Liver (tissue), 9 donors: ENCODE results near the gene MAPT. TPM values are rescaled to one million over a fixed set of nuclear protein-coding genes. Genes with fewer than 3 reads are reported as not detected.

Experiments
- DNase-seq: peaks from one replicate; pipeline ENCODE4 v3.0.0-alpha.2; 2017; ENCODE audit warnings: low spot score
- H3K27ac ChIP-seq, 2 donors: one replicate each; pipeline ENCODE4 v1.7.0; 2013; ENCODE audit warnings: inconsistent platforms in 2 of 2, low read length in 2 of 2, control low read depth in 1 of 2, low read depth in 1 of 2, mild to moderate bottlenecking in 1 of 2
- H3K27me3 ChIP-seq, 4 donors: one replicate each; pipeline versions ENCODE4 v1.6.1 to v1.7.0; 2013; ENCODE audit warnings: low read length in 3 of 4, inconsistent platforms in 1 of 4, mild to moderate bottlenecking in 1 of 4, moderate library complexity in 1 of 4; ENCODE audit not compliant: control insufficient read depth in 4 of 4, insufficient read depth in 4 of 4
- H3K36me3 ChIP-seq, 4 donors: one replicate each; pipeline versions ENCODE4 v1.6.1 to v1.7.0; 2013; ENCODE audit warnings: low read length in 3 of 4, mild to moderate bottlenecking in 3 of 4, low read depth in 1 of 4, moderate library complexity in 1 of 4; ENCODE audit not compliant: control insufficient read depth in 4 of 4, insufficient read depth in 3 of 4
- H3K4me1 ChIP-seq, 4 donors: one replicate each; pipeline versions ENCODE4 v1.6.1 to v1.7.0; 2013; ENCODE audit warnings: low read length in 3 of 4, mild to moderate bottlenecking in 3 of 4, moderate library complexity in 1 of 4; ENCODE audit not compliant: control insufficient read depth in 4 of 4, insufficient read depth in 4 of 4
- H3K4me3 ChIP-seq, 3 donors: one replicate each; pipeline versions ENCODE4 v1.6.1 to v1.7.0; 2013; ENCODE audit warnings: low read length in 3 of 3, control low read depth in 1 of 3, low read depth in 1 of 3, mild to moderate bottlenecking in 1 of 3
- H3K9ac ChIP-seq, 2 donors: one replicate each; pipeline ENCODE4 v1.7.0; 2013; ENCODE audit warnings: low read length in 2 of 2, mild to moderate bottlenecking in 2 of 2, moderate library complexity in 2 of 2, control low read depth in 1 of 2, low read depth in 1 of 2
- H3K9me3 ChIP-seq, 4 donors: one replicate each; pipeline versions ENCODE4 v1.6.1 to v1.7.0; 2013; ENCODE audit warnings: low read length in 3 of 4; ENCODE audit not compliant: control insufficient read depth in 4 of 4
- ATF3 ChIP-seq: IDR thresholded peaks from 2 replicates; pipeline ENCODE4 v1.6.1; 2016; ENCODE audit warnings: antibody characterized with exemption
- CTCF ChIP-seq: fragments of 150-350 bp; IDR thresholded peaks from 2 replicates; pipeline ENCODE4 v1.5.1; 2017; ENCODE audit warnings: improper control_type of control experiment, low read depth, low read length; ENCODE audit not compliant: missing input control
- EGR1 ChIP-seq, 2 donors: IDR thresholded peaks; 2 replicates each; pipeline ENCODE4 v1.6.1; 2016 to 2018; ENCODE audit warnings: antibody characterized with exemption in 2 of 2, low read depth in 2 of 2
- FOXA1 ChIP-seq: IDR thresholded peaks from 2 replicates; pipeline ENCODE4 v1.6.1; 2016; ENCODE audit warnings: antibody characterized with exemption
- FOXA2 ChIP-seq: IDR thresholded peaks from 2 replicates; pipeline ENCODE4 v1.6.1; 2016; ENCODE audit warnings: antibody characterized with exemption
- GABPA ChIP-seq, 2 donors: IDR thresholded peaks in 1 of 2; conservative IDR thresholded peaks in 1 of 2; 2 replicates each; pipeline ENCODE4 v1.6.1; 2016; ENCODE audit warnings: antibody characterized with exemption in 2 of 2, mild to moderate bottlenecking in 1 of 2, moderate library complexity in 1 of 2
- HNF4A ChIP-seq, 2 donors: conservative IDR thresholded peaks; 2 replicates each; pipeline ENCODE4 v1.6.1; 2016; ENCODE audit warnings: antibody characterized with exemption in 2 of 2, mild to moderate bottlenecking in 2 of 2
- HNF4G ChIP-seq: IDR thresholded peaks from 2 replicates; pipeline ENCODE4 v1.6.1; 2016; ENCODE audit warnings: antibody characterized with exemption
- JUND ChIP-seq, 2 donors: IDR thresholded peaks; 2 replicates each; pipeline ENCODE4 v1.6.1; 2016; ENCODE audit warnings: antibody characterized with exemption in 2 of 2
- MAX ChIP-seq: IDR thresholded peaks from 2 replicates; pipeline ENCODE4 v1.6.1; 2016; ENCODE audit warnings: antibody characterized with exemption
- NR2F2 ChIP-seq: IDR thresholded peaks from 2 replicates; pipeline ENCODE4 v1.6.1; 2016; ENCODE audit warnings: antibody characterized with exemption
- RAD21 ChIP-seq, 2 donors: IDR thresholded peaks; 2 replicates each; pipeline ENCODE4 v1.6.1; 2016; ENCODE audit warnings: antibody characterized with exemption in 2 of 2, mild to moderate bottlenecking in 2 of 2
- RXRA ChIP-seq, 2 donors: IDR thresholded peaks; 2 replicates each; pipeline ENCODE4 v1.6.1; 2017 to 2018; ENCODE audit warnings: antibody characterized with exemption in 2 of 2, mild to moderate bottlenecking in 1 of 2
- SP1 ChIP-seq: IDR thresholded peaks from 2 replicates; pipeline ENCODE4 v1.6.1; 2018; ENCODE audit warnings: antibody characterized with exemption, mild to moderate bottlenecking
- TAF1 ChIP-seq: conservative IDR thresholded peaks from 2 replicates; pipeline ENCODE4 v1.6.1; 2016; ENCODE audit warnings: antibody characterized with exemption, mild to moderate bottlenecking
- YY1 ChIP-seq: IDR thresholded peaks from 2 replicates; pipeline ENCODE4 v1.6.1; 2016; ENCODE audit warnings: antibody characterized with exemption, mild to moderate bottlenecking
- ZBTB33 ChIP-seq: IDR thresholded peaks from 2 replicates; pipeline ENCODE4 v1.6.1; 2016; ENCODE audit warnings: antibody characterized with exemption
- WGBS: extraction: QIAGEN DNeasy Blood & Tissue Kit; methylation state at CpG from one replicate; pipeline ENCODE4 v1.1.7; 2013; 5-methylcytosine and 5-hydroxymethylcytosine counted together
- polyA plus RNA-seq, 2 donors: library from polyadenylated mRNA; stranded (reverse) in 1 of 2; unstranded in 1 of 2; fragments of 200-250 nt in 1 of 2; fragments of >200 nt in 1 of 2; fragmentation: Nextera tagmentation in 1 of 2; extraction: Ambion mirVana in 1 of 2; gene quantifications; one replicate each; pipeline versions ENCODE4 v1.2.1 to v1.2.3, GENCODE V29; 2013 to 2015
- total RNA-seq, 2 donors: library from RNA; depleted of rRNA; stranded (reverse); fragments of >200 nt; gene quantifications; one replicate each; pipeline ENCODE4 v1.2.3, GENCODE V29; 2014
- donor health status: healthy.
- donor health status: healthy.
- donor health status: healthy.
- donor health status: healthy.
- donor health status: healthy.

MAPT gene
- total and polyA plus RNA-seq, 4 donors = 0.05 to 0.67 (median 0.27) TPM

- DNase-seq = peak; percentile 20
- Histone ChIP-seq H3K36me3 (no peaks in the 10 kb centered on the region), H3K27ac (peak overlapping the region; percentile 69 to 81), H3K9me3 (no peaks in the 10 kb centered on the region), H3K27me3 (peaks cover 0 to 2% (median 0%) of the 10 kb centered on the region in 4 donors), H3K4me3 (no peak overlapping the region), H3K4me1 (peaks cover 0 to 37% (median 15%) of the 10 kb centered on the region in 4 donors), H3K9ac (no peak overlapping the region)
- 37% methylated on average over 4 of the region's 4 CpGs for WGBS
- TF ChIP-seq YY1 (peak; percentile 16), NR2F2 (no peak), GABPA (IDR thresholded peaks at IDR 0.05 in 1 of 2, conservative IDR thresholded peaks at IDR 0.05 in 1 of 2) (no peak), CTCF (no peak), ZBTB33 (no peak), RAD21 (IDR thresholded peaks at IDR 0.05) (peak in 1 of 2 donors; percentile 28), MAX (peak; percentile 56), HNF4A (conservative IDR thresholded peaks at IDR 0.05) (peak in 1 of 2 donors; percentile 36)
Observed at GRCh38 chr17:45946841-45947256, 52.5 kb downstream of the MAPT start.

GRCh38 chr17:45948498-45948880, 54.1 kb downstream of the MAPT start:
- Histone ChIP-seq H3K4me1 (peaks cover 0 to 22% (median 11%) of the 10 kb centered on the region in 4 donors), H3K9ac (peak overlapping the region; percentile 30 to 79), H3K9me3 (no peaks in the 10 kb centered on the region), H3K36me3 (no peaks in the 10 kb centered on the region), H3K4me3 (no peak overlapping the region), H3K27me3 (peaks cover 0 to 2% (median 0%) of the 10 kb centered on the region in 4 donors), H3K27ac (peak overlapping the region in 1 of 2 donors; percentile 35)
- TF ChIP-seq EGR1 (IDR thresholded peaks at IDR 0.05; ENCODE audit: low read depth in 2 of 2) (no peak), RXRA (IDR thresholded peaks at IDR 0.05) (no peak), HNF4A (conservative IDR thresholded peaks at IDR 0.05) (no peak), RAD21 (IDR thresholded peaks at IDR 0.05) (no peak), FOXA1 (no peak), JUND (IDR thresholded peaks at IDR 0.05) (no peak), CTCF (no peak), TAF1 (no peak), YY1 (no peak), SP1 (no peak), FOXA2 (no peak), GABPA (IDR thresholded peaks at IDR 0.05 in 1 of 2, conservative IDR thresholded peaks at IDR 0.05 in 1 of 2) (no peak), MAX (no peak), ZBTB33 (no peak), ATF3 (no peak), HNF4G (no peak), NR2F2 (no peak)
- DNase-seq = no peak
- WGBS = 51% methylated on average over 2 of the region's 2 CpGs
